NCI-H2029 treated with DMSO at 0.1 percent for 48 hours (cell line): ENCODE measurements around the gene CX3CL1.
"Not testable (repeated sequence)": the region's sequence is repeated elsewhere in the genome, so short reads cannot be mapped to it uniquely, and the experiment has no call there.

Source experiments
- DNase-seq: peaks from one replicate; lab custom pipeline; 2025; lab: John Stamatoyannopoulos, UW

CX3CL1 gene

GRCh38 chr16:57357330-57358085 is 14.8 kb upstream of the CX3CL1 start:
- DNase-seq = no peak

- no peak for DNase-seq
These were observed 14.2 kb upstream of the CX3CL1 start for GRCh38 chr16:57358086-57358420.

GRCh38 chr16:57358527-57359095 is 13.7 kb upstream of the CX3CL1 start, which contains the start of gene CCL22:
Gene CCL22 (plus strand): TSS chr16:57358783. CDS start chr16:57358817, 34 bp downstream.
- DNase-seq = no peak

GRCh38 chr16:57360321-57360935 is 11.9 kb upstream of the CX3CL1 start:
- no peak for DNase-seq

GRCh38 chr16:57361404-57361803 is 10.9 kb upstream of the CX3CL1 start:
- no peak for DNase-seq

- no peak for DNase-seq
These were observed 8.1 kb upstream of the CX3CL1 start for GRCh38 chr16:57364143-57364542.

GRCh38 chr16:57366544-57367040 is 5.7 kb upstream of the CX3CL1 start:
- no peak for DNase-seq

GRCh38 chr16:57367116-57367752 is 5.1 kb upstream of the CX3CL1 start:
- DNase-seq = no peak

- no peak for DNase-seq
These were observed 557 bp upstream of the CX3CL1 start for GRCh38 chr16:57371494-57372371.

GRCh38 chr16:57373117-57373947 is 1.0 kb downstream of the CX3CL1 start:
- no peak for DNase-seq

- no peak for DNase-seq
These were observed 1.8 kb downstream of the CX3CL1 start for GRCh38 chr16:57374067-57374534.

GRCh38 chr16:57374925-57375465 is 2.7 kb downstream of the CX3CL1 start:
- not testable (repeated sequence) for DNase-seq

GRCh38 chr16:57376313-57376818 is 4.1 kb downstream of the CX3CL1 start:
- no peak for DNase-seq

- no peak for DNase-seq
These were observed 5.0 kb downstream of the CX3CL1 start for GRCh38 chr16:57377080-57377841.

GRCh38 chr16:57379579-57379978 is 7.3 kb downstream of the CX3CL1 start:
- DNase-seq = no peak

GRCh38 chr16:57380671-57381462 is 8.6 kb downstream of the CX3CL1 start:
- DNase-seq = no peak

- DNase-seq = no peak
These were observed 9.7 kb downstream of the CX3CL1 start for GRCh38 chr16:57381791-57382534.
